HEK293 (cell line): ENCODE measurements around the gene QSER1.
"Not testable (repeated sequence)": the region's sequence is repeated elsewhere in the genome, so short reads cannot be mapped to it uniquely, and the experiment has no call there.

Source experiments
- CTCF ChIA-PET: fragments of 350-600 bp; formaldehyde crosslinking; extraction: SDS; loops from one replicate; lab custom pipeline; 2021; ENCODE audit warnings: antibody characterized with exemption; lab: Yijun Ruan, JAX
- POLR2A ChIA-PET: fragments of 300-600 bp; formaldehyde crosslinking; extraction: SDS; loops from one replicate; lab custom pipeline; 2020; ENCODE audit warnings: antibody characterized with exemption, inconsistent platforms; lab: Yijun Ruan, JAX
- H3K27ac ChIP-seq: fragments of 200-500 bp; sonication (Bioruptor generic); 2 replicates; pipeline ENCODE4 v1.5.1; 2014; ENCODE audit warnings: low read depth, low read length, control low read depth, inconsistent platforms; ENCODE audit errors: extremely low read depth
- H3K36me3 ChIP-seq, 2 experiments: fragments of 200-500 bp in 1 of 2; sonication (Bioruptor generic) in 1 of 2; 1 replicate in 1 of 2; 2 replicates in 1 of 2; pipeline ENCODE4 v1.5.1; 2014 to 2017; ENCODE audit warnings: inconsistent platforms in 2 of 2, low read length in 2 of 2; ENCODE audit not compliant: control insufficient read depth in 2 of 2, insufficient read depth in 1 of 2
- H3K4me1 ChIP-seq: fragments of 200-500 bp; sonication (Bioruptor generic); 2 replicates; pipeline ENCODE4 v1.5.1; 2014; ENCODE audit warnings: mild to moderate bottlenecking, low read length, inconsistent platforms; ENCODE audit not compliant: control insufficient read depth, insufficient read depth
- H3K4me3 ChIP-seq: 2 replicates; pipeline ENCODE4 v1.5.1; 2011; ENCODE audit warnings: low read depth, mild to moderate bottlenecking, control low read depth, low read length, moderate library complexity
- H3K9me3 ChIP-seq: fragments of 200-500 bp; sonication (Bioruptor generic); 2 replicates; pipeline ENCODE4 v1.5.1; 2014; ENCODE audit warnings: low read depth, low read length, inconsistent platforms; ENCODE audit not compliant: control insufficient read depth, insufficient read depth
- HIC1 ChIP-seq: fragments of 450-650 bp; formaldehyde crosslinking; IDR thresholded peaks from 2 replicates; pipeline ENCODE4 v1.5.1; 2016; ENCODE audit warnings: missing biosample characterization, missing genetic modification characterization
- KLF16 ChIP-seq: fragments of 450-650 bp; formaldehyde crosslinking; IDR thresholded peaks from 2 replicates; pipeline ENCODE4 v1.5.1; 2017; ENCODE audit warnings: missing biosample characterization, missing genetic modification characterization
- OSR2 ChIP-seq: fragments of 450-650 bp; formaldehyde crosslinking; IDR thresholded peaks from 2 replicates; pipeline ENCODE4 v1.5.1; 2016; ENCODE audit warnings: missing biosample characterization, missing genetic modification characterization
- ZBTB8A ChIP-seq: fragments of 450-650 bp; formaldehyde crosslinking; IDR thresholded peaks from 2 replicates; pipeline ENCODE4 v1.5.1; 2016; ENCODE audit warnings: missing biosample characterization, missing genetic modification characterization
- ZNF112 ChIP-seq: fragments of 450-650 bp; formaldehyde crosslinking; IDR thresholded peaks from 2 replicates; pipeline ENCODE4 v1.5.0; 2017; ENCODE audit warnings: missing biosample characterization, missing genetic modification characterization
- ZNF121 ChIP-seq: fragments of 450-650 bp; formaldehyde crosslinking; IDR thresholded peaks from 2 replicates; pipeline ENCODE4 v1.5.1; 2016; ENCODE audit warnings: missing biosample characterization, missing genetic modification characterization
- ZNF146 ChIP-seq: fragments of 450-650 bp; formaldehyde crosslinking; IDR thresholded peaks from 2 replicates; pipeline ENCODE4 v1.5.1; 2016; ENCODE audit warnings: missing biosample characterization, missing genetic modification characterization
- ZNF148 ChIP-seq: fragments of 450-650 bp; formaldehyde crosslinking; IDR thresholded peaks from 2 replicates; pipeline ENCODE4 v1.5.0; 2017; ENCODE audit warnings: missing biosample characterization, missing genetic modification characterization, borderline replicate concordance
- ZNF16 ChIP-seq: fragments of 450-650 bp; formaldehyde crosslinking; IDR thresholded peaks from 2 replicates; pipeline ENCODE4 v1.5.1; 2016; ENCODE audit warnings: low read depth, missing biosample characterization, missing genetic modification characterization
- ZNF341 ChIP-seq: fragments of 450-650 bp; formaldehyde crosslinking; IDR thresholded peaks from 2 replicates; pipeline ENCODE4; 2016; ENCODE audit warnings: low read depth, missing biosample characterization, missing genetic modification characterization
- ZNF404 ChIP-seq: fragments of 450-650 bp; formaldehyde crosslinking; IDR thresholded peaks from 2 replicates; pipeline ENCODE4 v1.5.1; 2017; ENCODE audit warnings: missing biosample characterization, missing genetic modification characterization
- ZNF416 ChIP-seq: fragments of 450-650 bp; formaldehyde crosslinking; IDR thresholded peaks from 2 replicates; pipeline ENCODE4 v1.5.1; 2016; ENCODE audit warnings: missing biosample characterization, missing genetic modification characterization
- ZNF596 ChIP-seq: fragments of 450-650 bp; IDR thresholded peaks from 2 replicates; pipeline ENCODE4 v1.5.0; 2018; ENCODE audit warnings: missing biosample characterization, mild to moderate bottlenecking, missing genetic modification characterization, moderate library complexity
- ZNF792 ChIP-seq: fragments of 450-650 bp; formaldehyde crosslinking; IDR thresholded peaks from 2 replicates; pipeline ENCODE4 v1.5.1; 2016; ENCODE audit warnings: missing biosample characterization, missing genetic modification characterization
- TF ChIP-seq, protein P1 (sequence below): fragments of 450-650 bp; formaldehyde crosslinking; IDR thresholded peaks from 2 replicates; pipeline ENCODE4 v1.5.1; 2016; ENCODE audit warnings: missing biosample characterization, missing genetic modification characterization
- TF ChIP-seq, protein P2 (sequence below): IDR thresholded peaks from 2 replicates; pipeline ENCODE4 v1.6.1; 2011; ENCODE audit warnings: mild to moderate bottlenecking, low read depth, low read length, borderline replicate concordance
- TF ChIP-seq, protein P3 (sequence below): fragments of 450-650 bp; formaldehyde crosslinking; IDR thresholded peaks from 2 replicates; pipeline ENCODE4 v1.5.1; 2016; ENCODE audit warnings: missing biosample characterization, missing genetic modification characterization

Gene QSER1

GRCh38 chr11:32935462-32936029, 42.9 kb downstream of the QSER1 start:
- Histone ChIP-seq H3K36me3 (peaks cover 9 to 64% of the 10 kb centered on the region in 2 experiments), H3K27ac (no peak overlapping the region), H3K4me1 (no peaks in the 10 kb centered on the region)
- POLR2A ChIA-PET, result no interaction called here
- TF ChIP-seq ZBTB8A (tag by site-specific recombination), result no peak
- no peak for TF ChIP-seq ZNF121 (tag by site-specific recombination)
- TF ChIP-seq ZNF341 (tag by site-specific recombination), result no peak
- no peak for TF ChIP-seq ZNF112 (tag by site-specific recombination)
- TF ChIP-seq, protein P1, sequence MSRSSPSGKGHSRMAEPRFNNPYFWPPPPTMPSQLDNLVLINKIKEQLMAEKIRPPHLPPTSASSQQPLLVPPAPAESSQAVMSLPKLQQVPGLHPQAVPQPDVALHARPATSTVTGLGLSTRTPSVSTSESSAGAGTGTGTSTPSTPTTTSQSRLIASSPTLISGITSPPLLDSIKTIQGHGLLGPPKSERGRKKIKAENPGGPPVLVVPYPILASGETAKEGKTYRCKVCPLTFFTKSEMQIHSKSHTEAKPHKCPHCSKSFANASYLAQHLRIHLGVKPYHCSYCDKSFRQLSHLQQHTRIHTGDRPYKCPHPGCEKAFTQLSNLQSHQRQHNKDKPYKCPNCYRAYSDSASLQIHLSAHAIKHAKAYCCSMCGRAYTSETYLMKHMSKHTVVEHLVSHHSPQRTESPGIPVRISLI (tag by site-specific recombination), result no peak
- no peak for TF ChIP-seq ZNF16 (tag by site-specific recombination)
- TF ChIP-seq, protein P2, sequence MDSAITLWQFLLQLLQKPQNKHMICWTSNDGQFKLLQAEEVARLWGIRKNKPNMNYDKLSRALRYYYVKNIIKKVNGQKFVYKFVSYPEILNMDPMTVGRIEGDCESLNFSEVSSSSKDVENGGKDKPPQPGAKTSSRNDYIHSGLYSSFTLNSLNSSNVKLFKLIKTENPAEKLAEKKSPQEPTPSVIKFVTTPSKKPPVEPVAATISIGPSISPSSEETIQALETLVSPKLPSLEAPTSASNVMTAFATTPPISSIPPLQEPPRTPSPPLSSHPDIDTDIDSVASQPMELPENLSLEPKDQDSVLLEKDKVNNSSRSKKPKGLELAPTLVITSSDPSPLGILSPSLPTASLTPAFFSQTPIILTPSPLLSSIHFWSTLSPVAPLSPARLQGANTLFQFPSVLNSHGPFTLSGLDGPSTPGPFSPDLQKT, result no peak
- no peak for TF ChIP-seq HIC1
- TF ChIP-seq ZNF146 (tag by site-specific recombination), result no peak
- no peak for TF ChIP-seq ZNF404
- no peak for TF ChIP-seq OSR2 (tag by site-specific recombination)
- no peak for TF ChIP-seq ZNF416 (tag by site-specific recombination)
- TF ChIP-seq KLF16 (tag by site-specific recombination), result no peak
- no peak for TF ChIP-seq ZNF596
- no peak for TF ChIP-seq ZNF148
- TF ChIP-seq ZNF792 (tag by site-specific recombination), result no peak
- TF ChIP-seq, protein P3, sequence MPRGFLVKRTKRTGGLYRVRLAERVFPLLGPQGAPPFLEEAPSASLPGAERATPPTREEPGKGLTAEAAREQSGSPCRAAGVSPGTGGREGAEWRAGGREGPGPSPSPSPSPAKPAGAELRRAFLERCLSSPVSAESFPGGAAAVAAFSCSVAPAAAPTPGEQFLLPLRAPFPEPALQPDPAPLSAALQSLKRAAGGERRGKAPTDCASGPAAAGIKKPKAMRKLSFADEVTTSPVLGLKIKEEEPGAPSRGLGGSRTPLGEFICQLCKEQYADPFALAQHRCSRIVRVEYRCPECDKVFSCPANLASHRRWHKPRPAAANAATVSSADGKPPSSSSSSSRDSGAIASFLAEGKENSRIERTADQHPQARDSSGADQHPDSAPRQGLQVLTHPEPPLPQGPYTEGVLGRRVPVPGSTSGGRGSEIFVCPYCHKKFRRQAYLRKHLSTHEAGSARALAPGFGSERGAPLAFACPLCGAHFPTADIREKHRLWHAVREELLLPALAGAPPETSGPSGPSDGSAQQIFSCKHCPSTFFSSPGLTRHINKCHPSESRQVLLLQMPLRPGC (tag by site-specific recombination), result no peak
- TF ChIP-seq, all 188 proteins: peak for 0
- no peaks in the 10 kb centered on the region for H3K9me3 ChIP-seq
- CTCF ChIA-PET, result no interaction called here
- no peak overlapping the region for H3K4me3 ChIP-seq

- H3K27ac ChIP-seq, H3K9me3 ChIP-seq, H3K4me1 ChIP-seq, H3K4me3 ChIP-seq, POLR2A ChIA-PET: not testable (repeated sequence)
- CTCF ChIA-PET, result interaction anchor here (0.6 kb wide), 2 partner anchors 11 to 622 kb away, joined by 3 to 6 read pairs; no protein-coding TSS in a partner anchor
- peaks cover 9 to 63% of the 10 kb centered on the region in 2 experiments for H3K36me3 ChIP-seq
- TF ChIP-seq ZNF146 (tag by site-specific recombination), result peak; percentile 96
Measured at GRCh38 chr11:32936178-32936577, 43.6 kb downstream of the QSER1 start.
